ACC112 (cell line): ENCODE results near the gene CARS1.

Experiments used
- H2AFZ ChIP-seq: fragments of 200-600 bp; sonication (generic); one replicate; pipeline ENCODE4 v1.6.0; 2017; ENCODE audit warnings: antibody characterized with exemption, low read length; ENCODE audit not compliant: unreplicated experiment
- H3K27ac ChIP-seq: fragments of 200-600 bp; sonication (generic); 2 replicates; pipeline ENCODE4 v1.5.1; 2014; ENCODE audit warnings: low read depth, mild to moderate bottlenecking, antibody characterized with exemption, low read length, moderate library complexity
- H3K27me3 ChIP-seq: fragments of 200-600 bp; sonication (generic); 2 replicates; pipeline ENCODE4 v1.6.1; 2014; ENCODE audit warnings: mild to moderate bottlenecking, antibody characterized with exemption, low read length, moderate library complexity, mixed read lengths; ENCODE audit not compliant: insufficient read depth
- H3K36me3 ChIP-seq: fragments of 200-600 bp; sonication (generic); 2 replicates; pipeline ENCODE4 v1.6.1; 2016; ENCODE audit warnings: mild to moderate bottlenecking, antibody characterized with exemption, low read length, moderate library complexity, mixed read lengths; ENCODE audit not compliant: insufficient read depth
- H3K4me1 ChIP-seq: fragments of 200-600 bp; sonication (generic); one replicate; pipeline ENCODE4 v1.6.1; 2016; ENCODE audit warnings: low read length, mixed read lengths; ENCODE audit not compliant: insufficient read depth, unreplicated experiment, control insufficient read depth
- H3K4me3 ChIP-seq: fragments of 200-600 bp; sonication (generic); 2 replicates; pipeline ENCODE4 v1.5.1; 2014; ENCODE audit warnings: mild to moderate bottlenecking, low read depth, low read length
- H3K79me2 ChIP-seq: fragments of 200-600 bp; sonication (generic); one replicate; pipeline ENCODE4 v1.6.0; 2016; ENCODE audit warnings: low read length; ENCODE audit not compliant: control insufficient read depth, unreplicated experiment, insufficient read depth

Gene CARS1

DNA sequence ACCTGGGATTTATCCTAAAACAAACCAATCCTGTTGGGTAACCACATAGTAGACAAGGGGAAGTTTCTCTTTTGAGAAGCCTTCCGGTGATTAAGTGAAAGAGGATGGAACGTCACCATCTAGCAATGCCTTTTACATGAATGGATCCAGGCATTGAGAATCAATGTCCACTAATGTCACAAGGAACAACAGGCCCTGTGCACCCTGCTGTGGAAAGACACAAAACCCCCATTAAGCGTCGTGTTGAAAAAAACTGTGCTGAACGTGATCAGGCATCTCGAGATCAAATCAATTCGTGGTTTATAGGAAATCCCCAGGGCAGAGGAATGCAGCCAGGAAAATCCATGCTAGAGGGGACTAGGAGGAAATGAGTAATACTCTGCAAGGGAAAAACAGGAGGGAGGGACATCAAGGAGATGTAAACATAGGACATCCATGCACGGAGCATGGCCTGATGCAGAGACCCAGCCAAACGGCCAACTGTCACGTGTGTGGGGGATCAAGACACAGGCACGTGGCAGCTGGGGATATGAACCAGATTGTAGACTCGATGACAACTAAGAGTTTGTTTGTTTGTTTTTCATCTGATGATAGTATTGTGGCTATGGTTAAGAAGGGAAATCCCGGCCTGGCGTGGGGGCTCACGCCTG lies 38.6 kb upstream of the CARS1 start:
- Histone ChIP-seq H3K4me3 (peak overlapping the region; percentile 51), H2AFZ (peak overlapping the region; percentile 76)

DNA sequence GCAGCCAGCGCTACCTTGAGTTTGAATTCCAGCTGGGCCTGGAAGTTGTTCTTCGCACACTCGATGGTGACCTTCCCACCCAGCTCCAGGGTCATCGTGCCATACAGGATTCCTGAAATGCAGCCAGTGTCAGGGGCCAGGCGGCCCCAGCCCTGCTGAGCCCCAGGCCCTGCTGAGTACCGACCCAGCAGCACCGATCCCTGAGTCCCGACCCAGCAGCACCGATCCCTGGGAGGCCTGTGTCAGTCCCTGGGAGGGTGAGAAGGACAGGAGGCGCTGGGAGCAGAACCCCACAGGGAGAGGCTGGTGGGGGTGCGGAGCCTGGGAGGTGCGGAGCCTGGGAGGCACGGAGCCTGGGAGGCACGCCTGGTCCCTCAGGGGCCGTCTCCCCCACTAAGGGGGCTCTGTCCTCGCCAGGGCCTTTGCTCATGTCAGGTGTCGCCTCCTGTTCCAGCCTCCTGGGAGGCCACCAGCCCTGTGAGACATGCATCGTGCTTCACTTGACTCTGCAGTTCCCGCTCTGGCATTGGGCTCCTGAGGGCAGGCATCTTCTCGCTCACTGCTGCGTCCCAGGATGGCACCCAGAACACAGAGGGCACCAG lies 37.1 kb upstream of the CARS1 start:
- H3K27me3 ChIP-seq: no peaks in the 10 kb centered on the region
- no peaks in the 10 kb centered on the region for H3K36me3 ChIP-seq
- H3K4me3 ChIP-seq: no peak overlapping the region
- peak overlapping the region; percentile 93; the same call in 1 of the 2 replicates for H3K27ac ChIP-seq
- no peaks in the 10 kb centered on the region for H3K79me2 ChIP-seq
- peaks cover 21% of the 10 kb centered on the region for H3K4me1 ChIP-seq
- H2AFZ ChIP-seq: no peak overlapping the region

More for the DNA sequence above, 38.6 kb upstream of the CARS1 start:
- Histone ChIP-seq H3K27me3 (no peaks in the 10 kb centered on the region), H3K36me3 (no peaks in the 10 kb centered on the region), H3K4me1 (peaks cover 26% of the 10 kb centered on the region), H3K27ac (peak overlapping the region; percentile 93), H3K79me2 (no peaks in the 10 kb centered on the region)

DNA sequence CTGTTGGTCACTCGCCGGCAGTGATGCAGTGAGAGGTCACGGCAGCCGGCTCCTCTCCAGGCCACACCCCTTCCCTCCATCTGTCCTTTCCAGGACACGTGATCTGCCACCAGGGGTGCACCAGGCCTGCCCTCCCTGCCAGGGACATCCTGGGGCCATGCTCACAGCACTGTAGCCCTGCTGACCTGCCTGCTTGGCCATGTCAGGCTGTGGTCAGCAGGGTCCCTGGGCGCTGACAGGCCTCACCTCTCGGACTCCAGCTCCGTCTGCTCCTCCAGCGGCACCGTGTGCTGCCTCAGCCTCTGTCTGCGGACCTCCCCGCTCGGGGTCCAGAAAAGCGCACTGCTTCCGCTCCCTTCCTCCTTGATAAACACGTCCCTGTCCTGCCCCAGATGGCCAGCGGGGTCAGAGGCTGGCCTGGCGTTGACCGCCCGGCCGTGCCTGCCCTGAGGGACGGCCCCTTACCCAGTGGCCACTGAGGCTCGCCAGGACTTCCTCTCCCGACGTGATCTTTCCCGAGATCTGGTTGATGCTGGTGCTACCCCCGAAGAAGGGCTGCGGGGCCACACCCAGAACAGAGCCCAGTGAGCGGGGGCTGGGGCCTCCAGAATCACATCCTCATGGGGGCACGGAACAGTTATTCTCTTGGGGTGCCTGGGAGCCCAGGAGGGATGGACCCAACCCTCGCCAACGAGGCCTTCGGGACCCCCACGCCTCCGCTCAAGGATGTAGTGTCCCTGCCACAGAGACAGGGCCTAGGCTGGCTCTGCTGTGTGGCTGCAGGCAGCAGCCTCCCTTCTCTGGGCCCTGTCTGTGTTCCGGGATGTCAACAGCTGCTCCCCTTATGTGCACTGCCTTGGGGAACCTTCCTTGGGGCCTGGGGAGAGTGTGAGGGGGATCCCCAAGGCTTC lies 36.3 kb upstream of the CARS1 start:
- peaks cover 25% of the 10 kb centered on the region for H3K4me1 ChIP-seq
- no peaks in the 10 kb centered on the region for H3K79me2 ChIP-seq
- no peak overlapping the region for H3K4me3 ChIP-seq
- H2AFZ ChIP-seq: no peak overlapping the region
- no peak overlapping the region for H3K27ac ChIP-seq
- H3K27me3 ChIP-seq: no peaks in the 10 kb centered on the region
- no peaks in the 10 kb centered on the region for H3K36me3 ChIP-seq

DNA sequence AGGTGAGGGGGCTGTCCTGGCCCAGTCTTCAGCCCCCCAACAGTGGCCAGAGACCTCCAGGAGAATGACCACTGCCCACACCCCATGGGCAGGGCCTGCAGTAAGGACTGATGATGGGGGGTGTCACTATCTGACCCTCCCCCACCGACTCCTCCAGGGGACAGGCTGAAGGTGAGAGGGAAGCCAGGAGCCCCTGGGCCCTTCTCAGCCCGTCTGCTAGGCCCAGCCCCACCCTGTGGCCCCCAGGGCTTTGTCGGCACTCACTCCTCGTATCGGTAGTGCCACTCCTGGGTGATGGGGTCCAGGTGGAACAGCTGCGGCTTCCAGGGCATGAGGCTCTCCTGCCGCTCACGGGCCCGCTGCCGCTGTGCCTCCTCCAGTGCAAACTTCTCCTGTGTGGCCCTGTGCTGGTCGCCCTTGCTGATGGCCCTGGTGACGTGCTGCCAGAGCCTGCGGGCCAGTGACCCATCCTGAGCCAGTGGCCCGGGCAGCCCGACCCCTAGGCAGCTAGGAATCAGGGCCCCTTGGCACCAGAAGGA lies 35.4 kb upstream of the CARS1 start:
- Histone ChIP-seq H2AFZ (no peak overlapping the region), H3K4me3 (no peak overlapping the region), H3K27me3 (no peaks in the 10 kb centered on the region), H3K36me3 (no peaks in the 10 kb centered on the region), H3K4me1 (peaks cover 29% of the 10 kb centered on the region), H3K27ac (no peak overlapping the region), H3K79me2 (no peaks in the 10 kb centered on the region)

DNA sequence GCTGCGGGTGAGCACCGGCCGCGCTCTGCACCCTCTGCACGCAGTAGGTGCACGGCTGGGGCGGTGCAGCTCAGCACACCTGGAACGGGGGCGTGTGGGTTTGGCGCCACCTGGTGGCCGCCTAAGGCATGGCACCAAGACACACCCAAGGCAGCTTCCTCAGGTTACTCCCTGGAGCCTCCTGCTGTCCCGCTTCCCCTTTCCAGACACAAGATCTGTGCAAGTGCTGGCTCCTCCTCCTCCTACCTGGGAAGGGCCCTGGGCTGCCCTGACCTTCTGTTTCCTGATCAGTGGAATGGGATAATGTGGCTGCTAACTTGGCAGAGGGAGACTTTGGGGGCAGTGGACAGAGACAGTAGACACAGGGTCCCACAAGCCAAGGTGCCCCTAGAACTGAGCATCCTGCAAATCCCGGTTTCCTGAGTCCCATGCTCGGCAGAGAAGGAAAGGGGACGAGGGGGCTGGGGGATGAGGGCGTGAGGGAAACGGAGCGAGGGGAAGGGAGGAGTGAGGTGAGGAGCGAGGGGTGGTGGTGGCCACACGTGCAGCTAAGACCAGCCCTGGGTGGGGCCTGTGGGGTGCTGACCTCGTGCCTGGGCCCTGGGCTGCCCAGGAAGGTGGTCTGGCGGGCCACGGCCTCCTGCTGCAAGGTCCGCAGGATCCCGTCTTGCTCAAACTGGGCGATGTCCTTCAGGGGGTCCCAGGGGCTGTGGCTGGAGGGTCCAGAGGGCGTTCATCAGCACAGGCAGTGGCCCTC lies 34.8 kb upstream of the CARS1 start:
- Histone ChIP-seq H3K4me1 (peaks cover 29% of the 10 kb centered on the region), H3K27me3 (no peaks in the 10 kb centered on the region), H3K4me3 (no peak overlapping the region), H2AFZ (no peak overlapping the region), H3K79me2 (no peaks in the 10 kb centered on the region), H3K36me3 (no peaks in the 10 kb centered on the region), H3K27ac (no peak overlapping the region)

DNA sequence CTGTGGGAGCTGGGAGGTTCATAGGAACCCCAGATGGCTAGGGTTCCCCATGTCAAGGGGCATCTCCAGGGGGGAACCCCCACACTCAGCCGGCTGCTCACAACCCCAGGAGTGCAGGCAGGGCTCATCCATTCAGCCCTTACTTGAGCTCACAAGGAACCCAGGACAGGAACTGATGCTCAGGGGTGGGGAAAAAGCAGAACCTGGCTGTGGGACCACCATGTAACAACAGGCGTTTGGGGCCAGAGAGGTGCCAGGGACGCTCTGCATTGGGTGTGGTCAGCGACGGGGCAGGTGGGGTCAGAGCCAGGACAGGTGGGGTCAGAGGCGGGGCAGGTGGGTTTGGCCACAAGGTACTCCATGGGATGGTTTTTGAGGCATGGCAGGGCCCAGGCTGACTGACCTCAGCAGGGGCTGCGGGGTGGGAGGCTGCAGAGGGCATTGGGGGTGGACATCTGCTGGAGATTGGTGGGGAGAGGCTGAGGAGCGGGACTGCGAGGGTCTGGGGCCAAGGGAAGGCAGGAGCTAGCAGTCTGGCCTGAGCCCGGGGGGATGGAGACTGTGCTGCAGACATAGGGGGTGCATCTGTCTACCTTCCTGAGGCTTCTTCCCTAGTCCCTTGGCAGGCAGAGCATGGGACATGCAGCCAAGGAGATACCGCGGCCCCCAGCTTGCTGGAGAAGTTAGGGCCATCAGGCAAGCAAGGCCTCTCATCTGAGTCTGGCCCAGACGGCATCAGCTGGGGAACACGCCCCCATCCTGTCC lies 34.0 kb upstream of the CARS1 start:
- H3K27me3 ChIP-seq: no peaks in the 10 kb centered on the region
- H3K27ac ChIP-seq: no peak overlapping the region
- no peak overlapping the region for H2AFZ ChIP-seq
- H3K79me2 ChIP-seq: no peaks in the 10 kb centered on the region
- H3K4me3 ChIP-seq: no peak overlapping the region
- H3K36me3 ChIP-seq: no peaks in the 10 kb centered on the region
- peaks cover 23% of the 10 kb centered on the region for H3K4me1 ChIP-seq

DNA sequence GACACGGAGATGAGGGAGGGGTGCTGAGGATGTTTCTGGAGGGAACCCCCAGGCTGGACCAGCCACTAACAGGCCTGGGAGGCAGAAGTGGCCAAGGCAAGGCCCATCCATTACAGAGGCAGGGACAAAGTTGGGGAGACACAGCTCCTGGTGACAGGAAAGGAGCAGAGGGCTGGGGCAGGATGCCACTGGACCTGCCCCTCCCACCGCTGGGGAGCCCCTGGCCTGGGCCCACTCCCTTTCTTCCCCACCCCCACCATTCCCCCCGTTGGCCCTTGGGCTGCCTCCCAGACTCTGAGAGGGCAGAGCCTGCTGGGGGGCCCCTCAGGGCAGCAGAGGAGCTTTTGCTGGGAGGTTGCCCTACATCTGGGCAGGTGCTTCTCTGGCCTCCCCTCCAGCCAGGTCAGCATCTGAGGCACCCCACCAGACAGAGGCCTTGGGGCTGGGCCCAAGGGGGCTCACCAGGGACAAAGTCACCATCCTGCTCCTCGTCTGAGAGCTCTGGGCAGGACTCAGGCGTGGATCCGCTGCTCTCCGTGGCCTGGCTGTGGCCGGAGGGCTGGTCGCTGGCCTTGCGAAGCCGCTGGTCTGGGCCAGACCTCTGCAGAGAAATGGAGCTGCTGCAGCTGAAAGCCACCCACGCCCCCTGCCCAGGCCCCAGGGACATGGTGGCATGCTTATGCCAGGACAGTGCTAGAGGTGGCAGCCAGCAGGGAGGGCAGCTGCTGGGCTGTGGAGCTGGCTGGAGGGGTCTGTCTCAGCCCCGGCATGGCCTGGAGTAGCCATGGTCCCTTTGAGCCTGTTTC lies 33.1 kb upstream of the CARS1 start:
- no peak overlapping the region for H3K4me3 ChIP-seq
- H3K27me3 ChIP-seq: no peaks in the 10 kb centered on the region
- no peak overlapping the region for H2AFZ ChIP-seq
- peaks cover 14% of the 10 kb centered on the region for H3K4me1 ChIP-seq
- no peaks in the 10 kb centered on the region for H3K79me2 ChIP-seq
- no peak overlapping the region for H3K27ac ChIP-seq
- no peaks in the 10 kb centered on the region for H3K36me3 ChIP-seq

DNA sequence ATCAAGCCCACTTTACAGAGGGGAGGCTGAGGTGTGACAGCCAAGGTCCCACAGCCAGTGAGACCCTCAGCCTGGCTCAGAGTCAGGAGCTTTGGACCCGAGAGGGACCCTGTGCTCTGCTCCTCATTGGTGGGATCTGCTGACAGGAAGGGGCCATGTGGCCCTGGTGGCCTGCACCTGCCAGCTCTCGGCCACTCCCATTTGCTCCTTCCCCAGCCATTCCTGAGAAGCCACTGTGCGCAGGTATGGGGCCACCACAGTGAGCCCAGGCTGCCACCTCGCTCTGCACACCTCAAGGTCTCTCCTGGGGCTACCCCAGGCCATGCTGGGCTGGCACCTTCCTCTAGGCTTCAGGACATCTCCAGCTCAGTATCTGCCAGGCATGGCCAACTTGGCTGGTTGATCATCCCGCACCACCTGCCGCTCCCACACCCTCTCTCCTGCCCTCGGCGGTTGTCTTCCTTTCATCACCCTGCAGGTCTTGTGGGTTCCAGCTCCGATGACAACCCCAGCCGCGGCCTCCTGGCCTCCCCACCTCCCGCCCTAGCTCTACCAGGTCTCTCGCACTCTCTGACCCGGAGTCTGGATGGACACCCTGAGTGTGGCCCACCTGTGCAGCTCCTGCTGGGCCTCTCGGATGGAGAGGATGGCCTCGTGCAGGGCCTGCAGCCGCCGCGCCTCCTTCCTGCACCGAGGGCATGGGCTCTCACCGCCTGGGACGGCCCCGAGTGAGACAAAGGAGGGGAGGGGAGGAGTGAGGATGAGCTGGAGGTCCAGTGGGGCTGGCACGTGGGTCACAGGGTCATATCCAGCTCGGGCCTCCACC lies 32.2 kb upstream of the CARS1 start:
- no peaks in the 10 kb centered on the region for H3K79me2 ChIP-seq
- H3K27me3 ChIP-seq: no peaks in the 10 kb centered on the region
- no peak overlapping the region for H3K27ac ChIP-seq
- no peak overlapping the region for H3K4me3 ChIP-seq
- no peak overlapping the region for H2AFZ ChIP-seq
- no peaks in the 10 kb centered on the region for H3K36me3 ChIP-seq
- peaks cover 9% of the 10 kb centered on the region for H3K4me1 ChIP-seq

DNA sequence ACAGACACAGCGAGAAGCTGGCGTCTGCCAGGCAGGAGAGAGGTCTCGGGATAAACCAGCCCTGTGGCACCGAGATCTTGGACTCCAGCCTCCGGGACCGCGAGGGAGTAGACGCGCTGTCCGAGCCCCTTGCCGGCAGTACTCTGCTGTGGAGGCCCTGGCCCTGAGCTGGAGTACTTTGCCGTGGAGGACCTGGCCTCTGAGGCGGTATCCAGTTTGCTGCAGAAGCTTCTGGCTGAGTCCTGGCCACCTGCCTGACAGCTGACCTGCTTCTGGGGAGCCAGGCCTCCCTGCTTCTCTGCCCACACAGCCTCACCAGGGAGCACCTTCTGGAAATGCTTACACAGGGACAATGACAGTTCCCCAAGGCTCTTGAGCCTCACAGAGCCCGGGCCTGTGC lies 31.6 kb upstream of the CARS1 start:
- no peak overlapping the region for H3K4me3 ChIP-seq

More for the DNA sequence above, 31.6 kb upstream of the CARS1 start:
- Histone ChIP-seq H3K79me2 (no peaks in the 10 kb centered on the region), H3K36me3 (no peaks in the 10 kb centered on the region), H2AFZ (no peak overlapping the region), H3K27ac (no peak overlapping the region), H3K27me3 (no peaks in the 10 kb centered on the region), H3K4me1 (peaks cover 9% of the 10 kb centered on the region)
